GM21367 (cell line): Measurements from ENCODE around the gene ANO1.

Experiments
- ATAC-seq: cut with Tn5 transposase; IDR thresholded peaks from one replicate; pipeline ENCODE4 v1.9.1; 2021; ENCODE audit not compliant: unreplicated experiment

ANO1 gene

GRCh38 chr11:70092959-70093715 lies 15.0 kb downstream of the ANO1 start:
- ATAC-seq, result no peak

GRCh38 chr11:70095541-70096252 lies 17.6 kb downstream of the ANO1 start:
- ATAC-seq, result no peak

DNA sequence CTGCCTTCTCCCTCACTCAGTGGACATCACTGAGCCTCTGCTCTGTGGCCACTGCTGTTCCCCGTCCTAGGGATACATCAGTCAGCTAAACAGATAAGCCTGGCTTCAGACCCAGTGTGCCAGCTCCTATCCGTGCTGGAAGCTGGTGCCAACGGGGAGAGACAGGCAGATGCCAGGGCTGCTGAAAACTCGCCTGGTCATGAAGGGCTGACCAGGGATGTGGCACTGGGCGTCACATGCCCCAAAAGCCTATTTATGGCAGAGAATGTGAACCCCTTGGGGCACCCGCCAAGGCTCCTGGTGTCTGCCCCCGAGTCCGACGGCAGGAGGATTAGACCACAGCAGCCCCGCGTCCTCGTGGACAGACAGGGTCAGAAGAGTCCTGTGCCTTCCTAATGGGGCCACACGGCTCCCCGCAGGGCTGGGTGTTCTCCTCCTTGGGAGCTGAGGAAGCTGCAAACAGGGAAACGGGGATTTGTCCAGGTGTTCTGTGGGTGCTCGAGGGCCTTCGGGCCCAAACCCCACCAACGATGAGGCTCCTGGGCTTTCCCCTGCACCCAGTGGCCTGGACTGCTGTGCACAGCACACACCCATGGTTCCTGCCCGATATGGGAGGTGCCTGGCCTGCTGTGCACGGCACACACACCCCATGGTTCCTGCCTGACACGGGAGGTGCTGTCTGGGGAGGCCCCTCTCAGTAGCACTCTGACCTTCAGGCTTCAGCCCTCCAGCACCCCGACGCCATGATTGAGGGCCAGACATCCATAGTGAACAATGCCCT lies 19.9 kb downstream of the ANO1 start:
- no peak for ATAC-seq

DNA sequence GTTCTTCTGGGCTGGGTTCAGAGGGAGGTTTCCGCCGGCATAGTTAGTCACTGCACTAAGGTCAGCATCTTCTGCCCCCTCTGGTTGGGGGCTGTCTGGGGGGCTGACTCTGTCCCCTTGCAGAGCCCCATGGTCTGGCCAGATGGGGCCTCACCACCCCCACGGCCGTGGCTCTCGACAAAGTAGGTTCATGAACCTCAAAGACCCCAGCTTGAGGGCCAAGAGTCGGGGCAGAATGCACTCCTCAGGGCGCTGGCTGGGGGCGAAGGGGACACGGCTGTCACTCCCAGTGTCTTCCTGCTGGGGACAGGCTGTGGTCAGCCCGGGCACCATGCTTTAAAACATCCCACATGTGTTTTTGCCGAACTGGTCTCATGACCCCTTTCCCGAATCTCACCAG lies 20.8 kb downstream of the ANO1 start:
- ATAC-seq, result no peak

DNA sequence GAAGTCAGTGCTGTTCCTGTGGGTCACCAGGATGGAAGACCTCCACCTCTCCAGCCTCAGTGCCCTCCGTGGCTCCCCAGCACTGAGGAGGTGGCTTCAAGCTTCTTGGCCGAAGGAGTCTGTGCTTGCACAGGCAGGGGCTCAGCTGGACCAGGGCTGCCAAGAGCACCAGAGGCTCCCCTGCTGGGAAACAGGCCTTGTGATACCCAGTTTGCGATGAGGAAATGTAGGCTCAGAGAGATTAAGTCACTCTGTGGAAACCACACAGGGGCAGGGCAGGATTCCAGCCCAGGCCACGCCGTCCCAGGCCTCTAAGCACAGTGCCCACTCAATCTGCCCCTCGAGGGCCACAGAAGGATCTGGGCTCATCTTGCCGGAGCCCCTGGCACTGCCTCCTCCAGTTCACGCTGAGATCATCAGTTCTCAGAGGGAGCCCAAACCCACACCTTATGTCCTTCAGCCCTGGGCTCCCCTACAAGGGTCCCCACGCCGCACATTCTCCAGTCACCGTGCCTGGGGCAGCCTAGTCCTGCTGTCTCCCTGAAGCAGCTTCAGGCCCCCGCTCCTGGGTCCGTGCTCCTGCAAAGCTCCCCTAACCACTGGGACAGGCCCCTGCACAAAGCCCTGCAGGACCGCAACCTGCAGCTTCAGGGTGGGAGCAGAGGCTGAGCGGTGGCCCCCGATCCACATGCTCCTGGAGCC lies 21.6 kb downstream of the ANO1 start:
- ATAC-seq, result no peak

DNA sequence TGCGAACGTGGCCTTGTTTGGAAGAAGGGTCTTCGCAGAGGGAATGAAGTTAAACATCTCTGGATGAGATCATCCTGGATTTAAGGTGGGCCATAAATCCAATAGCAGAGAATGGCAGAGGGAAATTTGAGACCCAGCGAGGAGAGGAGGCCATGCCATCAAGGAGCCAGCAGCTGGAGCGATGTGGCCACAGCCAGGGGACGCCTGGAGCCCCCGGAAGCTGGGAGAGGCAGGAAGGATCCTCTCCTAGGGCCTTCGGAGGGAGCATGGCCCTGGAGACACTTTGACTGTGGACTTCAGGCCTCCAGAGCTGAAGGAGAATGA lies 22.1 kb downstream of the ANO1 start:
- ATAC-seq, result no peak

DNA sequence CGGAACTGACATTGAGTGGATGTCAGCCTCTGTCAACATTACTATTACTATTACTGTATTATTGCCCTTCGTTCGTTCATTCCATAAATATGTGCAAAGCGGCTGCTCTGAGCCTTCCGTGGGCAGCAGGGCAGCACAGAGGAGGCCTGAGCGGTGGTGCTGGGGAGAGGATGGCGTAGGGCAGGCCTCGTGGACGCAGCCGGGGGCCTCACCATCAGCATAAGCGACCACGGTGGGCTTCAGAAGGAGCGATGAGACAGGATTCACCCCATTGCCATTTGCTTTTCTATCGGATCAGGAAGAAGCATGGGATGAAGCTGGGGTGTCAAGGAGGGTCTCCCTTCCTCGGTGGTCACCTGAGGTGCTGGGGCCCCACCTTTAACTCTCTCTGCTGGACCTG lies 22.7 kb downstream of the ANO1 start:
- no peak for ATAC-seq

DNA sequence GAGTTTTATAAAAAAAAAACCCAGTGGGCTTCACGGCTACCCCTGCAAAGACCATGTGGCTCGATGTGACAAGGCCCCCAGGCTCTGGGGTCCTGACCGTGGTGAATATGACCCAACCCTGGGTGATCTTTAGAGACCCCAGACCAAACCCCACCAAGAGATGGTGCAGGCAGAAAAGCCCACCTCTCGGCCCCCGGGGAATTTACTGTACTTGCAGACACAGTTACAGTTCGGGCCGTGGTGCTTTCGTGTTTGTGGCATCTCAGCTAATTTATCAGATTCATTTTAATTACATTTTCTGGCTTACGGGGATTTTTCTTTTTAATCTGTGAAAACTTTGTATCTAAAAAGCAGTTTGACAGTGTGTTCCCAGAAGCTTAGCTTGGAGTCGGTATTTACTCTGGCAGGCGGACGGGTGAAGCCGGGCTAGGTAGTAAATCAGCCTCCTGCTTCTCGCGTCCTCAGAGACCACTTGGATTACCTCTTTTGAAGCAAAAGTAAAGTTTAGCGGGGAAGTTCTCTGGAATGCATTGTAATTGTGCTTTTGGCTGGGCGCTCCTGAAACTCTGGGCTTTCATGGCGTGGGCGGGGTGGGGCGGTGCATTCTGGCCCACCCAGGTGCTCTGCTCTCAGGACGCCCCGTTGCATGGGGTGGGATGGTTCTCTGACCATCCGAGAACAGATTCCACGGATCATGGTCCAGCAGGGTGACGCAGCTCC lies 25.3 kb downstream of the ANO1 start:
- no peak for ATAC-seq

- no peak for ATAC-seq
Measured at GRCh38 chr11:70104419-70104818, 26.3 kb downstream of the ANO1 start.

GRCh38 chr11:70104961-70105360 lies 26.8 kb downstream of the ANO1 start:
- no peak for ATAC-seq

DNA sequence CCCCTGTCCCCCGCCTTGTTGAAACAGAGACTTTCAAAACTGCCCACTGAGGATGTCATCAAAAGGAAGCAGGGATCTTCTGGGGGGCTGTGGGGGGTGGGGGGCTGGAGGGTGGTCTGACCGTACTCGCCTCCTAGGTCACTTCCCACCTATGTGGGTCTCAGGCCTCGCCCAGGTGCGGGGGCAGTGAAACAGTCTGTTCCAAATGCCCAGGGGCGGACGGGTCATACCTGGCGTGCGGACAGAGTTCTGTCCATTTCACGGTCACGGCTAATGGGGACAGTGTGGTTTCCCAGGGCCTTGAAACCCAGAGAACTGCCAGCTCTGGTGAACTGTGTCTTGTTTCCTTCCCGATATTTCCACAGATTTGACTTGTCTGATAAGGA lies 27.2 kb downstream of the ANO1 start:
- no peak for ATAC-seq

DNA sequence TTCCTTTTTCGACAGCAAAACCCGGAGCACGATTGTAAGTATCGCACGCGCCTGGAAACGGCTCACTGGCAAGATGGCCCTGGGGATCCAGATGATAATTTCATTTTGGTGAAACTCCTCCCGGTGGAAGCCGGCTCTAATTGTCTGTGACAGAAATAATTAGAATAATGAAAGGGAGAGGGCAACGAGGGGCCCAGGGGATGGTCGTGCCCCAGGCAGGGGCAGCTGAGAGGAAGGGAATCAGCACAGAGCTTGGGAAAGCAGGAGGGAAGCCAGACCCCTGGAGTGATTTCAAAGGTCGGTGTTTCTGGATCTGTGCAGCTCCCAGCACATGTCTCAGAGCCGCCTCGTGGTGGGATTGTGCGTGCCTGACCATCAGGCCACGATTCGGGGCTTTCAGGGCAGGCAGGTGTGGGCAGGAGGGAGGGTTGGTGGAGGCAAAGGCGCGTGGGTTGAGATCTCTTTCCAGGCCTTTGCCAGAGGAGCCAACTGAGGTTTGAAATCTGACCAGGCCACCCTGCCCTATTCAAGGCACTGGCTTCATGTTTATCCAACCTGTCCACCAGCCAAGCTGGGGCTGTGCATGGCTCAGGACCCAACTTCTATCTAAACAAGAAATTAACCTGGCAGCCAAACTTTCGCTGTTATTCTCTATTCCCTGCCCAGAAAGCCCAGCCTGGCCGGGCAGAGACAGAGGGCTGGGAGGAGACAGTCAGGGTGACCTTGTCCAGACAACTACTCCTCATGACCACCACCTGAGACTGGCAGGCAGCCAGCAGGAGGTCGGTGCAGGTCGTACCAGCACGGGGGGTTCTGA lies 27.8 kb downstream of the ANO1 start:
- ATAC-seq, result no peak

- ATAC-seq, result no peak
Measured at GRCh38 chr11:70106757-70107156, 28.6 kb downstream of the ANO1 start.

- ATAC-seq, result no peak
Measured at GRCh38 chr11:70107191-70107590, 29.1 kb downstream of the ANO1 start.

GRCh38 chr11:70107756-70108155 lies 29.6 kb downstream of the ANO1 start:
- ATAC-seq, result no peak

- ATAC-seq, result no peak
Measured at GRCh38 chr11:70108250-70108649, 30.1 kb downstream of the ANO1 start.

DNA sequence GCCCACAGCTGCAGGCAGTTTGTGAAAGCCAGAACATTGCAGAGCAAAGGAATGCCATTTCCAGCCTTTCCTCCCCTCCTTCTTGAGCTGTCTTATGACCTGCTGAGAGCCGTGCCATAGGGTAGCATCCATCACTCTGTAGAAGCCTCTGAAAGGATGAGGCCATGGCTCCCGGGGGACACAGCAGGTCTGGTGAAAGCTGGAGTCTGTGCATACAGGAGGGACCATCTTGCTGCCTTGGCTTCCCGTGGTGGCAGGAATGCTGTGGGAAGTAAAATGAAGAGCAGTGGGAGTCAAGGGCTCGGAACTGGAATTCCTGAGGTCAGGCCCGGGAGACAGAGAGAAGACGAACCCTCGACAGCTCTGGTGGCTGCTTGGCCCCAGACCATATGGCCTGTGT lies 30.9 kb downstream of the ANO1 start:
- ATAC-seq, result no peak

DNA sequence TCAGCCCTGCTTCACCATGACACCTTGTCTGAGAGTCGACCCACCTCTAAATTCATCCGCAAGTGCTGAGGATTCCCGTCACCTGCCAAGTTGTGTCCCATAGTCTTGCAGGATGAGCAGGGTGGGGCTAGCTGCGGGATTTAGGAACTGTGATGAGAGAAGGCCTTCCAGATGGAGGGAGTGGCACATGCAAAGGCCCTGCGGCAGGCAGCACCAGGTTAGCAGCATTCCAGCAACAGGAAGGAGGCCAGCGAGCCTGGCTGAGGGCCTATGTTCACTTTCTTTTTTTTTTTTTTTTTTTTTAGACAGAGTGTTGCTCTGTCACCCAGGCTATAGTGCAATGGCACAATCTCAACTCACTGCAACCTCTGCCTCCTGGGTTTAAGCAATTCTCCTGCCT lies 31.8 kb downstream of the ANO1 start:
- ATAC-seq, result no peak

GRCh38 chr11:70110538-70111055 lies 32.5 kb downstream of the ANO1 start:
- no peak for ATAC-seq
